ENCODE measurements around the gene VRK3.

DNA sequence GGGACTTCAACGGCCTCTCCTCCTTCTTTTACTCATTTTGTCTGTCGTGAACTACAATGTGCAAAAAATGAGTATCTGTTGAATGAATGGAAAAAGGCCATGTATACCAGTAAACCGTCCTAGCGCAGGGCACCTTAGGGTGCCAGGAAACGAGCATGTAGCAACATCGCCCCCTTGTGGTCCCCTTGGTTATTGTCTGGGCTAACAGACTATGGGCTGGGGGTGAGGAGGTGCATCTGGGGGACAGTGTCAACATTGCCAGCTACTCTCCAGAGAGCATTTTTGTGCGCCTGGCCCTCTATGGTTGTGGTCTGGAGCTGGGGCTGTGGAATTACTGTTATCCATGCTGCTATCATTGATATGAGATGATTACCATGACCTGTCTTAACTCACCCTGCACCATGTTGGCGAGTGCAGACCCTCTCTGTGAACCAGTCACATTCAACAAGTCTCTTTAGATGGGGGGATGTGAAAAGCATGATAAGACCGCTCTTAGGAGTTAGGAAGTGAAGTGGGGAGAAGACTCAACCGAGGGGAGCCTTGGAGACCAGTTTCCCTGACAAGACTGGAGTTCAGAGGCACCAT is 41.4 kb downstream of the VRK3 start:
- no peak for TF ChIP-seq EGR1 (IDR thresholded peaks at IDR 0.05; ENCODE audit: low read depth in 2 of 2)
- TF ChIP-seq, protein P1, sequence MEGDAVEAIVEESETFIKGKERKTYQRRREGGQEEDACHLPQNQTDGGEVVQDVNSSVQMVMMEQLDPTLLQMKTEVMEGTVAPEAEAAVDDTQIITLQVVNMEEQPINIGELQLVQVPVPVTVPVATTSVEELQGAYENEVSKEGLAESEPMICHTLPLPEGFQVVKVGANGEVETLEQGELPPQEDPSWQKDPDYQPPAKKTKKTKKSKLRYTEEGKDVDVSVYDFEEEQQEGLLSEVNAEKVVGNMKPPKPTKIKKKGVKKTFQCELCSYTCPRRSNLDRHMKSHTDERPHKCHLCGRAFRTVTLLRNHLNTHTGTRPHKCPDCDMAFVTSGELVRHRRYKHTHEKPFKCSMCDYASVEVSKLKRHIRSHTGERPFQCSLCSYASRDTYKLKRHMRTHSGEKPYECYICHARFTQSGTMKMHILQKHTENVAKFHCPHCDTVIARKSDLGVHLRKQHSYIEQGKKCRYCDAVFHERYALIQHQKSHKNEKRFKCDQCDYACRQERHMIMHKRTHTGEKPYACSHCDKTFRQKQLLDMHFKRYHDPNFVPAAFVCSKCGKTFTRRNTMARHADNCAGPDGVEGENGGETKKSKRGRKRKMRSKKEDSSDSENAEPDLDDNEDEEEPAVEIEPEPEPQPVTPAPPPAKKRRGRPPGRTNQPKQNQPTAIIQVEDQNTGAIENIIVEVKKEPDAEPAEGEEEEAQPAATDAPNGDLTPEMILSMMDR (IDR thresholded peaks at IDR 0.05; ENCODE audit: low read depth, low read length, missing input control) = peak; percentile 85
- peak; percentile 93 to 96 for TF ChIP-seq RAD21 (IDR thresholded peaks at IDR 0.05)
- TF ChIP-seq, protein P2, sequence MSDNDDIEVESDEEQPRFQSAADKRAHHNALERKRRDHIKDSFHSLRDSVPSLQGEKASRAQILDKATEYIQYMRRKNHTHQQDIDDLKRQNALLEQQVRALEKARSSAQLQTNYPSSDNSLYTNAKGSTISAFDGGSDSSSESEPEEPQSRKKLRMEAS (IDR thresholded peaks at IDR 0.05) = no peak
- TF ChIP-seq, protein P3, sequence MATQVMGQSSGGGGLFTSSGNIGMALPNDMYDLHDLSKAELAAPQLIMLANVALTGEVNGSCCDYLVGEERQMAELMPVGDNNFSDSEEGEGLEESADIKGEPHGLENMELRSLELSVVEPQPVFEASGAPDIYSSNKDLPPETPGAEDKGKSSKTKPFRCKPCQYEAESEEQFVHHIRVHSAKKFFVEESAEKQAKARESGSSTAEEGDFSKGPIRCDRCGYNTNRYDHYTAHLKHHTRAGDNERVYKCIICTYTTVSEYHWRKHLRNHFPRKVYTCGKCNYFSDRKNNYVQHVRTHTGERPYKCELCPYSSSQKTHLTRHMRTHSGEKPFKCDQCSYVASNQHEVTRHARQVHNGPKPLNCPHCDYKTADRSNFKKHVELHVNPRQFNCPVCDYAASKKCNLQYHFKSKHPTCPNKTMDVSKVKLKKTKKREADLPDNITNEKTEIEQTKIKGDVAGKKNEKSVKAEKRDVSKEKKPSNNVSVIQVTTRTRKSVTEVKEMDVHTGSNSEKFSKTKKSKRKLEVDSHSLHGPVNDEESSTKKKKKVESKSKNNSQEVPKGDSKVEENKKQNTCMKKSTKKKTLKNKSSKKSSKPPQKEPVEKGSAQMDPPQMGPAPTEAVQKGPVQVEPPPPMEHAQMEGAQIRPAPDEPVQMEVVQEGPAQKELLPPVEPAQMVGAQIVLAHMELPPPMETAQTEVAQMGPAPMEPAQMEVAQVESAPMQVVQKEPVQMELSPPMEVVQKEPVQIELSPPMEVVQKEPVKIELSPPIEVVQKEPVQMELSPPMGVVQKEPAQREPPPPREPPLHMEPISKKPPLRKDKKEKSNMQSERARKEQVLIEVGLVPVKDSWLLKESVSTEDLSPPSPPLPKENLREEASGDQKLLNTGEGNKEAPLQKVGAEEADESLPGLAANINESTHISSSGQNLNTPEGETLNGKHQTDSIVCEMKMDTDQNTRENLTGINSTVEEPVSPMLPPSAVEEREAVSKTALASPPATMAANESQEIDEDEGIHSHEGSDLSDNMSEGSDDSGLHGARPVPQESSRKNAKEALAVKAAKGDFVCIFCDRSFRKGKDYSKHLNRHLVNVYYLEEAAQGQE (IDR thresholded peaks at IDR 0.05) = peak; percentile 56
- TF ChIP-seq YY1 (IDR thresholded peaks at IDR 0.05) = no peak
- TF ChIP-seq, protein P4, sequence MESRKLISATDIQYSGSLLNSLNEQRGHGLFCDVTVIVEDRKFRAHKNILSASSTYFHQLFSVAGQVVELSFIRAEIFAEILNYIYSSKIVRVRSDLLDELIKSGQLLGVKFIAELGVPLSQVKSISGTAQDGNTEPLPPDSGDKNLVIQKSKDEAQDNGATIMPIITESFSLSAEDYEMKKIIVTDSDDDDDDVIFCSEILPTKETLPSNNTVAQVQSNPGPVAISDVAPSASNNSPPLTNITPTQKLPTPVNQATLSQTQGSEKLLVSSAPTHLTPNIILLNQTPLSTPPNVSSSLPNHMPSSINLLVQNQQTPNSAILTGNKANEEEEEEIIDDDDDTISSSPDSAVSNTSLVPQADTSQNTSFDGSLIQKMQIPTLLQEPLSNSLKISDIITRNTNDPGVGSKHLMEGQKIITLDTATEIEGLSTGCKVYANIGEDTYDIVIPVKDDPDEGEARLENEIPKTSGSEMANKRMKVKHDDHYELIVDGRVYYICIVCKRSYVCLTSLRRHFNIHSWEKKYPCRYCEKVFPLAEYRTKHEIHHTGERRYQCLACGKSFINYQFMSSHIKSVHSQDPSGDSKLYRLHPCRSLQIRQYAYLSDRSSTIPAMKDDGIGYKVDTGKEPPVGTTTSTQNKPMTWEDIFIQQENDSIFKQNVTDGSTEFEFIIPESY (IDR thresholded peaks at IDR 0.05) = no peak
- TF ChIP-seq RXRA (IDR thresholded peaks at IDR 0.05) = no peak
- TF ChIP-seq, protein P5, sequence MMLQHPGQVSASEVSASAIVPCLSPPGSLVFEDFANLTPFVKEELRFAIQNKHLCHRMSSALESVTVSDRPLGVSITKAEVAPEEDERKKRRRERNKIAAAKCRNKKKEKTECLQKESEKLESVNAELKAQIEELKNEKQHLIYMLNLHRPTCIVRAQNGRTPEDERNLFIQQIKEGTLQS (IDR thresholded peaks at IDR 0.05) = no peak

All from liver (tissue), 3 donors.